ENCODE measurements around the gene CCT5.
A peak's percentile ranks its signal among the peaks of the same experiment; 100 is the strongest.
"Not testable (repeated sequence)": the region's sequence is repeated elsewhere in the genome, so short reads cannot be mapped to it uniquely, and the experiment has no call there.

Gene CCT5

DNA sequence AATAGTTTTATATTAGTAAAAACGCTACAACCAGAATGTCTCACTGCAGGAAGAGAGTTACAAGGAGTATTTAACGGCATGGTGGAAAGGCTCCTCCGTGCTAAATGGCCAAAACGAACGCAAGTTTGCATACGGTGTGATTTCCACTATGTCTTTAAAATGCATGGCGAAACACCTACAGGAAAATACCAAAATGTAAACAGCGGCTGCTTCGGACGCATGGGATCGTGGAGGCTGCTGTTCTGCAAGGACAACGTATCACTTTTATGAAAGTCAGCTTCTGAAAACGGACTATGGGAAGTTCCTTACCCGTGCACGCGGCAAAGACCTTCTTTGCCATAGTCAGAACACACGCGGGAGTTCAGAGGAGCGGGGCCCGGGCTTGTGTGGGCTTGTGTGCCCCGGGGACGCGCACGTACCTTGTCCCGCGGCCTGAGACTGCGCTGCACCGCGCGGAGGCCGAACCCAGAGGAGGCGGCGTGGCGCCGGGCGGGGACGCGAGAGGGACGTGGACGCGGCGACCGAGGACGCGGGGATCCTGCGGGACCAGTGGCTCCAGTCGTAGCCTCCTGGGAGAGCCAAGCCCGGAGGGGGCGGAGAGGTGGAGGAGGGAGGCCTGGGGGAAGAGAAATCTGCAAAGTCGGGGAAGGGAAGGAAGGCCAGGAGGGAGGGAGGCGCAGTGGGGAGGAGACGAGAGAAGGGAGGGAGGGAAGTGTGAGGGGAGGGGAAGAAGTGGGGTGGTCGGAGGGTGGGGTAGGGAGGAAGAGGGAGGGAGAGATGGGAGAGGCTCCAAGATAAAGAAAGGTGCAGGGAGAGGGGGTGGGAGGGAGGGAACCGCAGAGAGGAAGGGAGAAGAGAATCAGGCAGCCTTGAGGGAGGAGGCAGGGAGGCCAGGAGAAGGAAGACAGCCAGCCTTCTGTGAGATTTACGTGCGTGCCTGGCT lies 57.4 kb downstream of the CCT5 start, which contains the start of gene CMBL:
Gene CMBL, minus strand, starts transcription at position 697 of the 943 bp plus-strand sequence. CDS start 17,140 bp downstream, outside the sequence.
- Histone ChIP-seq H3K27ac (ENCODE audit: low read depth, low read length) (peak within 1 kb of the TSS; percentile 92), H3K4me3 (ENCODE audit: low read depth in 1 of 2, low read length in 2 of 2) (peak within 1 kb of the TSS; percentile 85), H3K36me3 (ENCODE audit: control insufficient read depth in 1 of 2, insufficient read depth in 2 of 2, low read length in 2 of 2) (peaks cover 0 to 3% of the 10 kb centered on the region in 2 donors), H3K4me1 (ENCODE audit: control insufficient read depth in 1 of 2, insufficient read depth in 2 of 2, low read length in 2 of 2) (peaks cover 34 to 40% of the 10 kb centered on the region in 2 donors), H3K9ac (ENCODE audit: low read depth in 1 of 2, low read length in 2 of 2) (peak within 1 kb of the TSS; percentile 43 to 88), H3K9me3 (ENCODE audit: control insufficient read depth in 1 of 2, low read length in 2 of 2) (no peaks in the 10 kb centered on the region), H3K27me3 (ENCODE audit: control insufficient read depth in 1 of 2, insufficient read depth in 2 of 2, low read length in 2 of 2) (no peaks in the 10 kb centered on the region)

DNA sequence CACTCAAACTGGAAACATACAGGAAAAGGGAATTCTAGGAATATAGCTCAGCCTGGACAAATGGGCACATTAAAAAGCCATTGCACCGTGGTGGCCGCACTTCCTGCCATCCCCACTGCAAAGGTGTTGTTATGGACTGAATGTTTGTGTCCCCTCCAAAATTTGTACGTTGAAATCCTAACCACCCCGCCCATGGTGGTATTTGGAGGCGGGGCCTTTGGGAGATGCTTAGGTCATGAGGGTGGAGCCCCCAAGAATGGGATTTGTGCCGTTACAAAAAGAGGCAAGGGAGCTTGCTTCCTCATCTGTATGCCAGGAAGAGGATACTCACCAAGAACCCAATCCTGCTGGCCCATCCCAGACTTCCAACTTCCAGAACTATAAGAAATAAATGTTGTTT lies 58.8 kb downstream of the CCT5 start:
- H3K4me1 ChIP-seq (ENCODE audit: control insufficient read depth in 1 of 2, insufficient read depth in 2 of 2, low read length in 2 of 2) = peaks cover 22 to 26% of the 10 kb centered on the region in 2 donors
- no peak overlapping the region for H3K4me3 ChIP-seq (ENCODE audit: low read depth in 1 of 2, low read length in 2 of 2)
- no peak overlapping the region for H3K27ac ChIP-seq (ENCODE audit: low read depth, low read length)
- H3K27me3 ChIP-seq (ENCODE audit: control insufficient read depth in 1 of 2, insufficient read depth in 2 of 2, low read length in 2 of 2) = no peaks in the 10 kb centered on the region
- no peaks in the 10 kb centered on the region for H3K9me3 ChIP-seq (ENCODE audit: control insufficient read depth in 1 of 2, low read length in 2 of 2)
- no peak overlapping the region for H3K9ac ChIP-seq (ENCODE audit: low read depth in 1 of 2, low read length in 2 of 2)
- peaks cover 0 to 3% of the 10 kb centered on the region in 2 donors for H3K36me3 ChIP-seq (ENCODE audit: control insufficient read depth in 1 of 2, insufficient read depth in 2 of 2, low read length in 2 of 2)

DNA sequence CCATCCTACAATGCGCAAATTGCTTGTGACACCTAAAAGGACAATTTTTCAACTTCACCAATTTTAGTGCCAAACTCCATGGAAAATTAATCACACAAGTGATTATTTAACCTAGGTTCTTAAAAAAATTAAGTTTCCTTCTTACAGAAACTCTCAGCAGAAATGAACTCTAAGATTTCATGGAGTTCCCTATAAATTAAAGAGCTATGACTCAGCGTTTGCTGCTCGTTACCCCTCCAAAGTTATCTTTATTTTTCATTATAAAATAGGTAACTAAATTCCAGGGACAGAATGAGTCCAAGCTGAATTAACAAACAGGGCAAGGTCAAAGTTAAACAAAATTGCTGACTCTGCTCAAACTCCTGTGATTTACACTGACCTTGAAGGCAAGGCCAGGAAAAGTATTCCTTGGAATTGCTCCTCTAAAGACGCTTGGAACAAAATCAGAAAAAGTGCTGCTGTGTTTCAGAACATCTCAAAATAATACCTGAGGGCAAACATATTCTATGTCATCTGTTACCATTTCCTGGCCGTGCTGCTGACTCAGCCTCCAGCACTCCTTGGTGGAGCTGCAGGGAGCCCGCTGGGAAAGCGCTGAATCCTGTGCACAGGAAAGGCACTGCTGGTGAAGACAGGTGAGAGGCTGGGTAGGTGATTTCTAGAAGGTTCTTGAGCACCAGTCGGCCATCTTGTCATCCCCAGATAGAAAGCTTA lies 60.1 kb downstream of the CCT5 start:
- no peak overlapping the region for H3K4me3 ChIP-seq (ENCODE audit: low read depth in 1 of 2, low read length in 2 of 2)
- peaks cover 8 to 13% of the 10 kb centered on the region in 2 donors for H3K4me1 ChIP-seq (ENCODE audit: control insufficient read depth in 1 of 2, insufficient read depth in 2 of 2, low read length in 2 of 2)
- H3K27me3 ChIP-seq (ENCODE audit: control insufficient read depth in 1 of 2, insufficient read depth in 2 of 2, low read length in 2 of 2) = no peaks in the 10 kb centered on the region
- no peak overlapping the region for H3K27ac ChIP-seq (ENCODE audit: low read depth, low read length)
- H3K9me3 ChIP-seq (ENCODE audit: control insufficient read depth in 1 of 2, low read length in 2 of 2) = no peaks in the 10 kb centered on the region
- H3K36me3 ChIP-seq (ENCODE audit: control insufficient read depth in 1 of 2, insufficient read depth in 2 of 2, low read length in 2 of 2) = no peaks in the 10 kb centered on the region
- H3K9ac ChIP-seq (ENCODE audit: low read depth in 1 of 2, low read length in 2 of 2) = no peak overlapping the region

DNA sequence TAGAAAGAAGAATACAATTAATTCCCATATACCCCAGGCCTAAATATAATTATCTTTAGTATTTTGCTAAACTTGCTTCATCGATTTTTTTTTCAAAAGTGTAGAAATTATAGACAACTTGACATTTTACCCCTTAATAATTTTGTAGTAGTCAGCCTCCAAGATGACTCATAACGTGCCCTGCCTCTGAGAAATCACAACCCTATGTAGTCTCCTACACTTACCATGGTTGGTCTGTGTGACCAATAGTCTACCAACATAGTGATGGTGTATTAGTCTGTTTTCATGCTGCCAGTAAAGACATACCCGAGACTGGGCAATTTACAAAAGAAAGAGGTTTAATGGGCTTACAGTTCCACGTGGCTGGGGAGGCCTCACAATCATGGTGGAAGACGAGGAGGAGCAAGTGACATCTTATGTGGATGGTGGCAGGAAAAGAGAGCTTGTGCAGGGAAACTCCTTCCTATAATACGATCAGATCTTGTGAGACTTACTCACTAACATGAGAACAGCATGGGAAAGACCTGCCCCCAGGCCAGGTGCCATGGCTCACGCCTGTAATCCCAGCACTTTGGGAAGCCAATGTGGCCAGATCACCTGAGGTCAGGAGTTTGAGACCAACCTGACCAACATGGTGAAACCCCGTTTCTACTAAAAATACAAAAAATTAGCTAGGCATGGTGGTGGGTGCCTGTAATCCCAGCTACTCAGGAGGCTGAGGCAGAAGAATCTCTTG lies 60.9 kb downstream of the CCT5 start:
- H3K4me3 ChIP-seq (ENCODE audit: low read depth in 1 of 2, low read length in 2 of 2); H3K36me3 ChIP-seq (ENCODE audit: control insufficient read depth in 1 of 2, insufficient read depth in 2 of 2, low read length in 2 of 2); H3K9ac ChIP-seq (ENCODE audit: low read depth in 1 of 2, low read length in 2 of 2); H3K9me3 ChIP-seq (ENCODE audit: control insufficient read depth in 1 of 2, low read length in 2 of 2); H3K27me3 ChIP-seq (ENCODE audit: control insufficient read depth in 1 of 2, insufficient read depth in 2 of 2, low read length in 2 of 2): not testable (repeated sequence)
- peaks cover 8 to 12% of the 10 kb centered on the region in 2 donors for H3K4me1 ChIP-seq (ENCODE audit: control insufficient read depth in 1 of 2, insufficient read depth in 2 of 2, low read length in 2 of 2)
- H3K27ac ChIP-seq (ENCODE audit: low read depth, low read length) = peak overlapping the region; percentile 36

DNA sequence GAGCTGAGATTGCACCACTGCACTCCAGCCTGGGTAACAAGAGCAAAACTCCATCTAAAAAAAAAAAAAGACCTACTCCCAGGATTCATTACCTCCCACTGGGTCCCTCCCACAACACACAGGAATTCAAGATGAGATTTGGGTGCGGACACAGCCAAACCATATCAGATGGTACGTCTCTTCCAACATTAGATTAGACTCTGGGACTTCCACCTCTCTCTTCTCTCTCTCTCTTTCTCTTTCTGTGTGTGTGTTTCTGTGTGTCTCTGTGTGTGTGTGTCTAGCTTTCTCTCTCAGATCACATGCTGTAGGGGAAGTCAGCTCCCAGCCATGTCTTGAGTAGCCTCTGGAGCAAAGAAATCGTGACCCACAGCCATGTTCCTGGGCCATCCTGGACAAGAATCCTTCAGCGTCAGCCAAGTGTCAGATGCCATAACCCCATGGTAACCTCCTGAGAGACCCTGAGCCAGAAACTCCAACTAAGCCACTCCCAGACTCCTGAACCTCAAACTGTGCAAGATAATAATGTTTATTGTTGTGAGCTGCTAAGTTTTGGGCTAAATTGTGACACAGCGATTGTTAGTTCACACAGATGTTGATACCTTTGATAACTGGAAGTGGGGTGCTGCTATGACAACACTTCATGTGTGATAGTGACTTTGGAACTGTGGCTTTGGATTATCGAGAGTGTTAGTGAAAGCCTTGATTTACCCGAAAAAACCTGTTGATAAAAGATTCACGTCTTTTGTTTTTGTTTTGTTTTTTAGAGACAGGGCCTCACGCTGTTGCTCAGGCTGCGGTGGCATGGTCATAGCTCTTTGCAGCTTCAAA lies 61.7 kb downstream of the CCT5 start:
- Histone ChIP-seq H3K27ac (ENCODE audit: low read depth, low read length) (no peak overlapping the region), H3K9ac (ENCODE audit: low read depth in 1 of 2, low read length in 2 of 2) (no peak overlapping the region), H3K36me3 (ENCODE audit: control insufficient read depth in 1 of 2, insufficient read depth in 2 of 2, low read length in 2 of 2) (no peaks in the 10 kb centered on the region), H3K9me3 (ENCODE audit: control insufficient read depth in 1 of 2, low read length in 2 of 2) (no peaks in the 10 kb centered on the region), H3K4me3 (ENCODE audit: low read depth in 1 of 2, low read length in 2 of 2) (no peak overlapping the region), H3K4me1 (ENCODE audit: control insufficient read depth in 1 of 2, insufficient read depth in 2 of 2, low read length in 2 of 2) (peaks cover 5% of the 10 kb centered on the region in 2 donors), H3K27me3 (ENCODE audit: control insufficient read depth in 1 of 2, insufficient read depth in 2 of 2, low read length in 2 of 2) (no peaks in the 10 kb centered on the region)

DNA sequence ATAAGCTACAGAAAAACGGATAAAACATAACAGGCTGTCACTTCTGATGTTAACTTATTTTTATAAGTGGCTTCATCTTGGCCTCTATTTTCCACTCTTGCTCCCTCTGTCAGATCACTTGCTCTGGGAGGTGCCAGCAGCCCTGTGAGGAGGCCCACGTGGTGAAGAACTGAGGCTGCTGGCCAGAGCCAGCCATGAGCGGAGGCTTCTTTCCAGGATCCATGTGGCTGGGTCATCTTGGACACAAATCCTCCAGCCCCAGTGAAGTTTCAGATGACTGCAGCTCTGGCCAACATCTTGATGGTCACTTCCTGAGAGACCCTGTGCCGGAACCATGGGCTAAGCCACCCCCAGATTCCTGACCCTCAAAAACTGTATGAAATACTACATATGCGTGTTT lies 65.1 kb downstream of the CCT5 start:
- H3K9me3 ChIP-seq (ENCODE audit: control insufficient read depth in 1 of 2, low read length in 2 of 2) = no peaks in the 10 kb centered on the region

More for the DNA sequence above, 65.1 kb downstream of the CCT5 start:
- Histone ChIP-seq H3K36me3 (ENCODE audit: control insufficient read depth in 1 of 2, insufficient read depth in 2 of 2, low read length in 2 of 2) (no peaks in the 10 kb centered on the region), H3K27ac (ENCODE audit: low read depth, low read length) (no peak overlapping the region), H3K27me3 (ENCODE audit: control insufficient read depth in 1 of 2, insufficient read depth in 2 of 2, low read length in 2 of 2) (no peaks in the 10 kb centered on the region), H3K9ac (ENCODE audit: low read depth in 1 of 2, low read length in 2 of 2) (no peak overlapping the region), H3K4me3 (ENCODE audit: low read depth in 1 of 2, low read length in 2 of 2) (no peak overlapping the region), H3K4me1 (ENCODE audit: control insufficient read depth in 1 of 2, insufficient read depth in 2 of 2, low read length in 2 of 2) (peaks cover 0 to 4% of the 10 kb centered on the region in 2 donors)

Data from duodenal mucosa (tissue), 2 donors.